Measurements from ENCODE around the gene ARHGEF11.

ARHGEF11 gene

GRCh38 chr1:156943756-156944155 lies 101.8 kb downstream of the ARHGEF11 start:
- TF ChIP-seq, protein P1, sequence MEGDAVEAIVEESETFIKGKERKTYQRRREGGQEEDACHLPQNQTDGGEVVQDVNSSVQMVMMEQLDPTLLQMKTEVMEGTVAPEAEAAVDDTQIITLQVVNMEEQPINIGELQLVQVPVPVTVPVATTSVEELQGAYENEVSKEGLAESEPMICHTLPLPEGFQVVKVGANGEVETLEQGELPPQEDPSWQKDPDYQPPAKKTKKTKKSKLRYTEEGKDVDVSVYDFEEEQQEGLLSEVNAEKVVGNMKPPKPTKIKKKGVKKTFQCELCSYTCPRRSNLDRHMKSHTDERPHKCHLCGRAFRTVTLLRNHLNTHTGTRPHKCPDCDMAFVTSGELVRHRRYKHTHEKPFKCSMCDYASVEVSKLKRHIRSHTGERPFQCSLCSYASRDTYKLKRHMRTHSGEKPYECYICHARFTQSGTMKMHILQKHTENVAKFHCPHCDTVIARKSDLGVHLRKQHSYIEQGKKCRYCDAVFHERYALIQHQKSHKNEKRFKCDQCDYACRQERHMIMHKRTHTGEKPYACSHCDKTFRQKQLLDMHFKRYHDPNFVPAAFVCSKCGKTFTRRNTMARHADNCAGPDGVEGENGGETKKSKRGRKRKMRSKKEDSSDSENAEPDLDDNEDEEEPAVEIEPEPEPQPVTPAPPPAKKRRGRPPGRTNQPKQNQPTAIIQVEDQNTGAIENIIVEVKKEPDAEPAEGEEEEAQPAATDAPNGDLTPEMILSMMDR (IDR thresholded peaks at IDR 0.05; ENCODE audit: borderline replicate concordance, insufficient read depth, low read depth, low read length): no peak
- no peak overlapping the region for H3K4me3 ChIP-seq (ENCODE audit: low read depth, low read length)

DNA sequence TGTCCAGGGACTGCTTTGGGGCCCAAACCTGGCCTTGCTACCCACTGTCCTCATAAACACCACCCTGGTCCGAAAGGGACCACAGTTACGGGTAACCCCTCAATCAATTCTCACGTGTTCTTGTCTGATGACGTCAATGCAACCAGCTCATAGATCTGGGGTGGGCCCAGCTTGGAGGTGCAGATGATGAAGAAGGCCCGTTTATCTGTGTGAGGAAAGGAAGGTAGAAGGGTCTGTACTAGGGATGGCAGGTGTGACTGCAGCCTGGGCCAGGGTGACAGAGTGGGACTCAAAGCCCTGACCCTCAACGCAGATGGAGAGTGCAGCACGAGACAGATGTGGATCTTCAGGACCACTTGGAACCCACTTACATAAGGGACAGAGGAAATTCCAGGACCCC lies 103.0 kb downstream of the ARHGEF11 start:
- no peak overlapping the region for H3K4me3 ChIP-seq (ENCODE audit: low read depth, low read length)
- TF ChIP-seq, protein P1 (IDR thresholded peaks at IDR 0.05; ENCODE audit: borderline replicate concordance, insufficient read depth, low read depth, low read length): no peak

DNA sequence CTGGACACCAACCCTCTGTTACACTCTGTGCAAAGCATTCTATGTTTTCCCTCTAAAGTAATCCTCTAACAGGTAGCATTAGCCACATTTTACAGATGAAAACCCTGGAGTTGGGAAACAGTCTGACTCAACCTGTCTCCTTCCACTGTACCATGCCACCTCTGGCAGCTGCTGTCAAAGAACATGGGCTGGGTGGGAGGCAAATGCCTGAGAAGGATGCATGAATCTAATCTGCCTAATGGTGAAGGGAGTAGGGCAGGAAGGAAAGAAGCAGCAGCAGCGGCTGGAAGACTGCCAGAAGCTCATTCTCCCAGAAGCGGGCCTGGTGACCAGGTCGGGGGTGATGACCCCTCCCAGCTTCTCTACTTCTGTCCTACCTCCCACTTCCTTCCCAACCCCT lies 103.4 kb downstream of the ARHGEF11 start:
- H3K4me3 ChIP-seq (ENCODE audit: low read depth, low read length): no peak overlapping the region
- TF ChIP-seq, protein P1 (IDR thresholded peaks at IDR 0.05; ENCODE audit: borderline replicate concordance, insufficient read depth, low read depth, low read length): no peak

DNA sequence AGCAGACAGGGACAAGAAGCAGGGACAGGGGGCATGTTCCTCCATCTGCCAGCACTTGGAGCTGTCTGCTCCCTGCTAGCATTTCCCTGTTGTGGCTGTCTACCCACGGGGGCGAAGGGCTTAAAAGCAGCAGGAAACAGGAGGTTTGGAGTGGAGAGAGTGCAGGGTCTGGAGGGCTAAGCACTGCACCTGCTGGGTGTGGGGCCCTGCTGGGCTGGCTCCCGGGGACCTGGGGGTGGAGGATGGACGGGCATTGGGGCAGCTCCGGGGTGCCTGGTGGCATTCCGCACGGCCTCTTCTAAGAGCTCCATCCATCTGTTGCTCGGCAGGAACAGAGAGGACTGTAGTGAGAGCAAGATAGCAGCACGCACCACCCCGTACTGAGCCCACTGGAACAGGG lies 103.9 kb downstream of the ARHGEF11 start:
- no peak overlapping the region for H3K4me3 ChIP-seq (ENCODE audit: low read depth, low read length)

GRCh38 chr1:156939786-156940334 lies 105.7 kb downstream of the ARHGEF11 start:
- H3K4me3 ChIP-seq (ENCODE audit: low read depth, low read length): no peak overlapping the region
- TF ChIP-seq, protein P1 (IDR thresholded peaks at IDR 0.05; ENCODE audit: borderline replicate concordance, insufficient read depth, low read depth, low read length): no peak

More for the DNA sequence above, 103.9 kb downstream of the ARHGEF11 start:
- TF ChIP-seq, protein P1 (IDR thresholded peaks at IDR 0.05; ENCODE audit: borderline replicate concordance, insufficient read depth, low read depth, low read length): no peak

- TF ChIP-seq, protein P1 (IDR thresholded peaks at IDR 0.05; ENCODE audit: borderline replicate concordance, insufficient read depth, low read depth, low read length): no peak
Measured at GRCh38 chr1:156938813-156939212, 106.7 kb downstream of the ARHGEF11 start.

GRCh38 chr1:156937883-156938282 lies 107.7 kb downstream of the ARHGEF11 start:
- TF ChIP-seq, protein P1 (IDR thresholded peaks at IDR 0.05; ENCODE audit: borderline replicate concordance, insufficient read depth, low read depth, low read length): no peak
- H3K4me3 ChIP-seq (ENCODE audit: low read depth, low read length): no peak overlapping the region

More at GRCh38 chr1:156938813-156939212, 106.7 kb downstream of the ARHGEF11 start:
- H3K4me3 ChIP-seq (ENCODE audit: low read depth, low read length): no peak overlapping the region

Measured in GM12875 (cell line).